Natural killer cell treated with Interleukin-12 subunit alpha and Interleukin-12 subunit beta and Interleukin-15 and Interleukin-18, amount 100 ng/mL, for 72 hours (primary cell): Measurements from ENCODE around the gene CNNM2. TPM values are rescaled to one million over a fixed set of nuclear protein-coding genes. Genes with fewer than 3 reads are reported as not detected.
"Not testable (repeated sequence)": the region's sequence is repeated elsewhere in the genome, so short reads cannot be mapped to it uniquely, and the experiment has no call there.

Experiments used
- ATAC-seq, 2 donors: fragments of 150-1000 bp; cut with Tn5 transposase in 1 of 2; sonication (Bioruptor Pico), chemical (Tn5 transposase) in 1 of 2; 2 replicates each; pipeline ENCODE4 v1.10.0; 2021
- DNase-seq: peaks from one replicate; pipeline ENCODE4 v3.0.0; 2022; ENCODE audit warnings: low spot score
- H3K27ac Mint-ChIP-seq, 2 donors: 1 replicate in 1 of 2; 2 replicates in 1 of 2; pipeline ENCODE4 v1.8.0; 2022; ENCODE audit warnings: mixed read lengths in 2 of 2, mild to moderate bottlenecking in 1 of 2, moderate library complexity in 1 of 2
- H3K27me3 Mint-ChIP-seq, 2 donors: 1 replicate in 1 of 2; 2 replicates in 1 of 2; pipeline ENCODE4 v1.8.0; 2022; ENCODE audit warnings: mixed read lengths in 2 of 2
- H3K36me3 Mint-ChIP-seq: one replicate; pipeline ENCODE4 v1.8.0; 2022; ENCODE audit warnings: mixed read lengths
- H3K4me1 Mint-ChIP-seq, 2 donors: 1 replicate in 1 of 2; 2 replicates in 1 of 2; pipeline ENCODE4 v1.8.0; 2022; ENCODE audit warnings: low read depth in 2 of 2, mixed read lengths in 2 of 2, mild to moderate bottlenecking in 1 of 2
- H3K4me3 Mint-ChIP-seq: one replicate; pipeline ENCODE4 v1.8.0; 2022; ENCODE audit warnings: mixed read lengths
- H3K9me3 Mint-ChIP-seq: 2 replicates; pipeline ENCODE4 v1.8.0; 2022; ENCODE audit warnings: mixed read lengths
- total RNA-seq, 2 donors: library from RNA; stranded (reverse); gene quantifications; one replicate each; pipeline ENCODE4 v1.2.3, GENCODE V29; 2022

The CNNM2 gene
- total RNA-seq, 2 donors from 2014 or later: 6.2 to 11.2 TPM

GRCh38 chr10:102997998-102998397 lies 79.9 kb downstream of the CNNM2 start:
- DNase-seq (no peak), ATAC-seq (no peak)
- Mint-ChIP-seq H3K9me3 (no peaks in the 10 kb centered on the region), H3K27ac (peak overlapping the region in 1 of 2 donors; percentile 39), H3K4me3 (no peak overlapping the region), H3K4me1 (peaks cover 15 to 22% of the 10 kb centered on the region in 2 donors), H3K27me3 (no peaks in the 10 kb centered on the region), H3K36me3 (no peaks in the 10 kb centered on the region)

GRCh38 chr10:102998399-102998907 lies 80.4 kb downstream of the CNNM2 start:
- H3K36me3 Mint-ChIP-seq: no peaks in the 10 kb centered on the region
- H3K27me3 Mint-ChIP-seq: no peaks in the 10 kb centered on the region
- no peak for DNase-seq
- no peaks in the 10 kb centered on the region for H3K9me3 Mint-ChIP-seq
- peak overlapping the region in 1 of 2 donors; percentile 39 for H3K27ac Mint-ChIP-seq
- H3K4me3 Mint-ChIP-seq: no peak overlapping the region
- no peak for ATAC-seq
- peaks cover 15 to 21% of the 10 kb centered on the region in 2 donors for H3K4me1 Mint-ChIP-seq

- not testable (repeated sequence) for H3K27ac Mint-ChIP-seq, ATAC-seq, DNase-seq, H3K27me3 Mint-ChIP-seq, H3K9me3 Mint-ChIP-seq, H3K4me1 Mint-ChIP-seq, H3K4me3 Mint-ChIP-seq, H3K36me3 Mint-ChIP-seq
Measured at GRCh38 chr10:103000050-103000449, 82.0 kb downstream of the CNNM2 start.

GRCh38 chr10:103007017-103007416 lies 88.9 kb downstream of the CNNM2 start:
- no peak overlapping the region for H3K4me3 Mint-ChIP-seq

GRCh38 chr10:103013416-103013815 lies 95.3 kb downstream of the CNNM2 start:
- peaks cover 0 to 8% of the 10 kb centered on the region in 2 donors for H3K4me1 Mint-ChIP-seq
- H3K4me3 Mint-ChIP-seq: no peak overlapping the region
- H3K27ac Mint-ChIP-seq: no peak overlapping the region
- H3K27me3 Mint-ChIP-seq: no peaks in the 10 kb centered on the region
- H3K9me3 Mint-ChIP-seq: no peaks in the 10 kb centered on the region
- ATAC-seq: no peak
- H3K36me3 Mint-ChIP-seq: no peaks in the 10 kb centered on the region
- no peak for DNase-seq

More at GRCh38 chr10:103007017-103007416, 88.9 kb downstream of the CNNM2 start:
- H3K36me3 Mint-ChIP-seq: peaks cover 6% of the 10 kb centered on the region
- H3K4me1 Mint-ChIP-seq: peaks cover 0 to 3% of the 10 kb centered on the region in 2 donors
- H3K27ac Mint-ChIP-seq: no peak overlapping the region
- no peaks in the 10 kb centered on the region for H3K27me3 Mint-ChIP-seq
- ATAC-seq (no peak), DNase-seq (no peak)
- H3K9me3 Mint-ChIP-seq: peaks cover 3% of the 10 kb centered on the region

- H3K9me3 Mint-ChIP-seq: no peaks in the 10 kb centered on the region
- H3K27ac Mint-ChIP-seq: no peak overlapping the region
- no peaks in the 10 kb centered on the region for H3K27me3 Mint-ChIP-seq
- ATAC-seq (no peak), DNase-seq (no peak)
- no peaks in the 10 kb centered on the region for H3K36me3 Mint-ChIP-seq
- no peak overlapping the region for H3K4me3 Mint-ChIP-seq
- H3K4me1 Mint-ChIP-seq: peaks cover 0 to 8% of the 10 kb centered on the region in 2 donors
Measured at GRCh38 chr10:103019425-103019824, 101.3 kb downstream of the CNNM2 start.

GRCh38 chr10:103021150-103021899 lies 103.2 kb downstream of the CNNM2 start:
- no peak for DNase-seq
- no peaks in the 10 kb centered on the region for H3K9me3 Mint-ChIP-seq
- H3K4me3 Mint-ChIP-seq: no peak overlapping the region
- H3K36me3 Mint-ChIP-seq: no peaks in the 10 kb centered on the region
- no peak for ATAC-seq
- peaks cover 0 to 8% of the 10 kb centered on the region in 2 donors for H3K4me1 Mint-ChIP-seq
- no peaks in the 10 kb centered on the region for H3K27me3 Mint-ChIP-seq
- H3K27ac Mint-ChIP-seq: no peak overlapping the region

- Mint-ChIP-seq H3K4me3 (no peak overlapping the region), H3K36me3 (no peaks in the 10 kb centered on the region), H3K27me3 (no peaks in the 10 kb centered on the region), H3K9me3 (no peaks in the 10 kb centered on the region), H3K27ac (no peak overlapping the region), H3K4me1 (peaks cover 0 to 4% of the 10 kb centered on the region in 2 donors)
- no peak for ATAC-seq
- no peak for DNase-seq
Measured at GRCh38 chr10:103021900-103022293, 103.8 kb downstream of the CNNM2 start.

- H3K36me3 Mint-ChIP-seq: no peaks in the 10 kb centered on the region
- DNase-seq: no peak
- H3K4me3 Mint-ChIP-seq: no peak overlapping the region
- no peaks in the 10 kb centered on the region for H3K27me3 Mint-ChIP-seq
- no peak overlapping the region for H3K27ac Mint-ChIP-seq
- no peaks in the 10 kb centered on the region for H3K9me3 Mint-ChIP-seq
- ATAC-seq: no peak
- no peaks in the 10 kb centered on the region for H3K4me1 Mint-ChIP-seq
Measured at GRCh38 chr10:103025696-103026095, 107.6 kb downstream of the CNNM2 start.

GRCh38 chr10:103038570-103038969 lies 120.5 kb downstream of the CNNM2 start:
- Mint-ChIP-seq H3K36me3 (no peaks in the 10 kb centered on the region), H3K9me3 (no peaks in the 10 kb centered on the region), H3K4me1 (peaks cover 0 to 8% of the 10 kb centered on the region in 2 donors), H3K4me3 (no peak overlapping the region), H3K27ac (no peak overlapping the region), H3K27me3 (no peaks in the 10 kb centered on the region)
- DNase-seq (no peak), ATAC-seq (no peak)

- H3K4me3 Mint-ChIP-seq: no peak overlapping the region
- DNase-seq (no peak), ATAC-seq (no peak)
- H3K4me1 Mint-ChIP-seq: peaks cover 0 to 8% of the 10 kb centered on the region in 2 donors
- H3K27me3 Mint-ChIP-seq: no peaks in the 10 kb centered on the region
- no peaks in the 10 kb centered on the region for H3K36me3 Mint-ChIP-seq
- no peaks in the 10 kb centered on the region for H3K9me3 Mint-ChIP-seq
- no peak overlapping the region for H3K27ac Mint-ChIP-seq
Measured at GRCh38 chr10:103040418-103040817, 122.3 kb downstream of the CNNM2 start.

GRCh38 chr10:103041391-103041790 lies 123.3 kb downstream of the CNNM2 start:
- Mint-ChIP-seq H3K27me3 (no peaks in the 10 kb centered on the region), H3K4me3 (no peak overlapping the region), H3K9me3 (no peaks in the 10 kb centered on the region), H3K27ac (no peak overlapping the region), H3K4me1 (peaks cover 0 to 8% of the 10 kb centered on the region in 2 donors), H3K36me3 (no peaks in the 10 kb centered on the region)
- ATAC-seq (no peak), DNase-seq (no peak)

GRCh38 chr10:103042129-103042528 lies 124.0 kb downstream of the CNNM2 start:
- Mint-ChIP-seq H3K27ac (no peak overlapping the region), H3K36me3 (no peaks in the 10 kb centered on the region), H3K27me3 (no peaks in the 10 kb centered on the region), H3K4me3 (no peak overlapping the region), H3K9me3 (no peaks in the 10 kb centered on the region), H3K4me1 (peaks cover 0 to 8% of the 10 kb centered on the region in 2 donors)
- ATAC-seq (no peak), DNase-seq (no peak)

GRCh38 chr10:103042908-103043307 lies 124.8 kb downstream of the CNNM2 start:
- no peaks in the 10 kb centered on the region for H3K9me3 Mint-ChIP-seq
- H3K4me3 Mint-ChIP-seq: no peak overlapping the region
- H3K36me3 Mint-ChIP-seq: no peaks in the 10 kb centered on the region
- DNase-seq (no peak), ATAC-seq (no peak)
- H3K27ac Mint-ChIP-seq: no peak overlapping the region
- H3K27me3 Mint-ChIP-seq: no peaks in the 10 kb centered on the region
- peaks cover 0 to 8% of the 10 kb centered on the region in 2 donors for H3K4me1 Mint-ChIP-seq
